Heart left ventricle (tissue), 13 donors: ENCODE results near the gene S1PR5.
"Not testable (repeated sequence)": the region's sequence is repeated elsewhere in the genome, so short reads cannot be mapped to it uniquely, and the experiment has no call there.

Experiments used
- POLR2A ChIP-seq, 2 donors: fragments of 450-650 bp; IDR thresholded peaks; one replicate each; pipeline ENCODE4 v1.6.1; 2017; ENCODE audit warnings: antibody characterized with exemption in 2 of 2, mild to moderate bottlenecking in 2 of 2, moderate library complexity in 2 of 2
- TF ChIP-seq, protein P1 (sequence below), 12 donors: fragments of 200-600 bp; sonication (generic) in 4 of 12; IDR thresholded peaks; one replicate each; pipeline versions ENCODE4 v1.5.0 to v1.8.0; 2018 to 2022; ENCODE audit warnings: antibody characterized with exemption in 12 of 12, mild to moderate bottlenecking in 5 of 12
- donor health status: ischemic (EF 13 %, LVEDD 7.1; RV severe dilation, severe dysfunction).
- donor health status: DM: no; HTN: yes; CAD: no.
- donor health status: DM: no; HTN: no; CAD: no.
- donor health status: ischemic (EF 25% LVEDD 6.9; RV normal size, moderate dysfunction).
- donor health status: ischemic (EF 25% LVEDD 5.7; RV mildly dilated, moderate dysfunction).
- donor health status: ischemic (EF 35%, LVEDD 5.7; RV mildly dilated, moderate dysfunction).
- donor health status: nonischemic (EF 11% LVEDD 7.7; RV severe dilation, severe dysfunction).
- donor health status: DM: yes; HTN: yes; CAD: no.
- donor health status: PGD.
- donor health status: ischemic (EF 29% LVEDD 5.4; RV normal size, mild dysfunction).
- donor health status: nonischemic (EF 23%, LVEDD 6.1; RV moderate dilation, normal function).

DNA sequence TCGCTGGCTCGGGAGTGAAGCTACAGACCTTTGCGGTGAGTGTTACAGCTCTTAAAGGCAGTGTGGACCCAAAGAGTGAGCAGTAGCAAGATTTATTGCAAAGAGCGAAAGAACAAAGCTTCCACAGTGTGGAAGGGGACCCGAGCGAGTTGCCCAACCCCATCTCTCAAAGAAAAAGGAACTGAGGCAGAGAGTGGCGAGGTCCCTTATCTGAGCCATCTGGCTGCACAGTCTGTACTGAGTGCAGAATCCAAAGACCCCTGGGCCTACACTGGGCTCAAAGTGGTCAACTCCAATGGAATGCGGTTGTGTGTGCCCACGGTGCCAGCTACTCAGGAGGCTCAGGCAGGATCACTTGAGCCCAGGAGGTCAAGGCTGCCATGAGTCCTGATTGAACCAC is 21.8 kb upstream of the S1PR5 start:
- TF ChIP-seq, protein P1, sequence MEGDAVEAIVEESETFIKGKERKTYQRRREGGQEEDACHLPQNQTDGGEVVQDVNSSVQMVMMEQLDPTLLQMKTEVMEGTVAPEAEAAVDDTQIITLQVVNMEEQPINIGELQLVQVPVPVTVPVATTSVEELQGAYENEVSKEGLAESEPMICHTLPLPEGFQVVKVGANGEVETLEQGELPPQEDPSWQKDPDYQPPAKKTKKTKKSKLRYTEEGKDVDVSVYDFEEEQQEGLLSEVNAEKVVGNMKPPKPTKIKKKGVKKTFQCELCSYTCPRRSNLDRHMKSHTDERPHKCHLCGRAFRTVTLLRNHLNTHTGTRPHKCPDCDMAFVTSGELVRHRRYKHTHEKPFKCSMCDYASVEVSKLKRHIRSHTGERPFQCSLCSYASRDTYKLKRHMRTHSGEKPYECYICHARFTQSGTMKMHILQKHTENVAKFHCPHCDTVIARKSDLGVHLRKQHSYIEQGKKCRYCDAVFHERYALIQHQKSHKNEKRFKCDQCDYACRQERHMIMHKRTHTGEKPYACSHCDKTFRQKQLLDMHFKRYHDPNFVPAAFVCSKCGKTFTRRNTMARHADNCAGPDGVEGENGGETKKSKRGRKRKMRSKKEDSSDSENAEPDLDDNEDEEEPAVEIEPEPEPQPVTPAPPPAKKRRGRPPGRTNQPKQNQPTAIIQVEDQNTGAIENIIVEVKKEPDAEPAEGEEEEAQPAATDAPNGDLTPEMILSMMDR (IDR thresholded peaks at IDR 0.05): not testable (repeated sequence)
- not testable (repeated sequence) for TF ChIP-seq POLR2A (IDR thresholded peaks at IDR 0.05)
